ENCODE measurements around the gene ANKRD55. TPM values are rescaled to one million over a fixed set of nuclear protein-coding genes. Genes with fewer than 3 reads are reported as not detected.

The ANKRD55 gene
- total RNA-seq, 2 experiments from 2014 or later, result 10.3 to 11.9 TPM

GRCh38 chr5:56195016-56195415 is 38.1 kb downstream of the ANKRD55 start:
- Mint-ChIP-seq H3K36me3 (ENCODE audit: low read depth) (peaks cover 1% of the 10 kb centered on the region), H3K4me1 (peaks cover 5% of the 10 kb centered on the region), H3K4me3 (no peak overlapping the region), H3K27ac (no peak overlapping the region), H3K27me3 (no peaks in the 10 kb centered on the region), H3K9me3 (peaks cover 3% of the 10 kb centered on the region)
- CTCF ChIA-PET, result interaction anchor here (3.4 kb wide), 1 partner anchor 259 kb away, joined by 11 read pairs; no protein-coding TSS in a partner anchor
- POLR2A ChIA-PET, result no interaction called here
- no peak for DNase-seq

GRCh38 chr5:56192246-56192645 is 40.9 kb downstream of the ANKRD55 start:
- ChIA-PET POLR2A (no interaction called here), CTCF (interaction anchor here (1.2 kb wide), 1 partner anchor 9 kb away, joined by 4 read pairs; no protein-coding TSS in a partner anchor)
- Mint-ChIP-seq H3K4me3 (no peak overlapping the region), H3K27ac (no peak overlapping the region), H3K9me3 (peaks cover 6% of the 10 kb centered on the region), H3K27me3 (no peaks in the 10 kb centered on the region), H3K36me3 (ENCODE audit: low read depth) (peaks cover 1% of the 10 kb centered on the region), H3K4me1 (peaks cover 5% of the 10 kb centered on the region)
- no peak for DNase-seq

GRCh38 chr5:56191656-56192055 is 41.5 kb downstream of the ANKRD55 start:
- POLR2A ChIA-PET, result no interaction called here
- Mint-ChIP-seq H3K27ac (no peak overlapping the region), H3K4me3 (no peak overlapping the region), H3K9me3 (peaks cover 6% of the 10 kb centered on the region), H3K4me1 (peaks cover 5% of the 10 kb centered on the region), H3K36me3 (ENCODE audit: low read depth) (peaks cover 1% of the 10 kb centered on the region), H3K27me3 (no peaks in the 10 kb centered on the region)
- CTCF ChIA-PET, result interaction anchor here (1.2 kb wide), 1 partner anchor 9 kb away, joined by 4 read pairs; no protein-coding TSS in a partner anchor
- DNase-seq, result no peak

GRCh38 chr5:56190497-56190896 is 42.6 kb downstream of the ANKRD55 start:
- ChIA-PET CTCF (no interaction called here), POLR2A (no interaction called here)
- Mint-ChIP-seq H3K9me3 (peaks cover 6% of the 10 kb centered on the region), H3K27me3 (no peaks in the 10 kb centered on the region), H3K36me3 (ENCODE audit: low read depth) (peaks cover 1% of the 10 kb centered on the region), H3K27ac (no peak overlapping the region), H3K4me3 (no peak overlapping the region), H3K4me1 (peaks cover 5% of the 10 kb centered on the region)
- no peak for DNase-seq

GRCh38 chr5:56185768-56186311 is 47.3 kb downstream of the ANKRD55 start:
- Mint-ChIP-seq H3K9me3 (peaks cover 2% of the 10 kb centered on the region), H3K4me3 (no peak overlapping the region), H3K4me1 (peaks cover 5% of the 10 kb centered on the region), H3K27me3 (no peaks in the 10 kb centered on the region), H3K36me3 (ENCODE audit: low read depth) (peaks cover 1% of the 10 kb centered on the region), H3K27ac (no peak overlapping the region)
- no peak for DNase-seq
- POLR2A ChIA-PET, result no interaction called here
- CTCF ChIA-PET, result no interaction called here

GRCh38 chr5:56183506-56183905 is 49.6 kb downstream of the ANKRD55 start:
- ChIA-PET POLR2A (no interaction called here), CTCF (no interaction called here)
- H3K4me1 Mint-ChIP-seq, result no peaks in the 10 kb centered on the region
- H3K4me3 Mint-ChIP-seq, result no peak overlapping the region
- no peak overlapping the region for H3K27ac Mint-ChIP-seq
- no peaks in the 10 kb centered on the region for H3K9me3 Mint-ChIP-seq
- H3K27me3 Mint-ChIP-seq, result no peaks in the 10 kb centered on the region
- no peaks in the 10 kb centered on the region for H3K36me3 Mint-ChIP-seq (ENCODE audit: low read depth)
- DNase-seq, result no peak

GRCh38 chr5:56179442-56179841 is 53.7 kb downstream of the ANKRD55 start:
- H3K36me3 Mint-ChIP-seq (ENCODE audit: low read depth), result peaks cover 2% of the 10 kb centered on the region
- POLR2A ChIA-PET, result no interaction called here
- H3K4me1 Mint-ChIP-seq, result peaks cover 4% of the 10 kb centered on the region
- no peak overlapping the region for H3K27ac Mint-ChIP-seq
- CTCF ChIA-PET, result interaction anchor here (0.6 to 1.4 kb wide), 5 partner anchors 9 to 194 kb away, joined by 3 to 5 read pairs (median 4); no protein-coding TSS in a partner anchor
- no peak for DNase-seq
- no peak overlapping the region for H3K4me3 Mint-ChIP-seq
- peaks cover 1% of the 10 kb centered on the region for H3K27me3 Mint-ChIP-seq
- H3K9me3 Mint-ChIP-seq, result no peaks in the 10 kb centered on the region

GRCh38 chr5:56178823-56179222 is 54.3 kb downstream of the ANKRD55 start:
- H3K4me1 Mint-ChIP-seq, result peaks cover 4% of the 10 kb centered on the region
- no peaks in the 10 kb centered on the region for H3K9me3 Mint-ChIP-seq
- no peak overlapping the region for H3K4me3 Mint-ChIP-seq
- no peak for DNase-seq
- no peak overlapping the region for H3K27ac Mint-ChIP-seq
- peaks cover 1% of the 10 kb centered on the region for H3K27me3 Mint-ChIP-seq
- CTCF ChIA-PET, result no interaction called here
- H3K36me3 Mint-ChIP-seq (ENCODE audit: low read depth), result peaks cover 2% of the 10 kb centered on the region
- POLR2A ChIA-PET, result no interaction called here

- ChIA-PET CTCF (no interaction called here), POLR2A (no interaction called here)
- Mint-ChIP-seq H3K27me3 (peaks cover 1% of the 10 kb centered on the region), H3K4me3 (no peak overlapping the region), H3K9me3 (no peaks in the 10 kb centered on the region), H3K4me1 (peaks cover 13% of the 10 kb centered on the region), H3K36me3 (ENCODE audit: low read depth) (peaks cover 2% of the 10 kb centered on the region), H3K27ac (no peak overlapping the region)
- no peak for DNase-seq
These were observed 56.1 kb downstream of the ANKRD55 start for GRCh38 chr5:56176871-56177533.

- peaks cover 15% of the 10 kb centered on the region for H3K4me1 Mint-ChIP-seq
- no peak for DNase-seq
- no peak overlapping the region for H3K4me3 Mint-ChIP-seq
- CTCF ChIA-PET, result no interaction called here
- no peak overlapping the region for H3K27ac Mint-ChIP-seq
- no peaks in the 10 kb centered on the region for H3K9me3 Mint-ChIP-seq
- POLR2A ChIA-PET, result no interaction called here
- peaks cover 1% of the 10 kb centered on the region for H3K27me3 Mint-ChIP-seq
- peaks cover 2% of the 10 kb centered on the region for H3K36me3 Mint-ChIP-seq (ENCODE audit: low read depth)
These were observed 56.9 kb downstream of the ANKRD55 start for GRCh38 chr5:56176155-56176798.

- ChIA-PET POLR2A (no interaction called here), CTCF (no interaction called here)
- H3K27me3 Mint-ChIP-seq, result peaks cover 1% of the 10 kb centered on the region
These were observed 57.6 kb downstream of the ANKRD55 start for GRCh38 chr5:56175488-56175887.

GRCh38 chr5:56175021-56175420 is 58.1 kb downstream of the ANKRD55 start:
- Mint-ChIP-seq H3K27me3 (peaks cover 1% of the 10 kb centered on the region), H3K27ac (no peak overlapping the region), H3K36me3 (ENCODE audit: low read depth) (peaks cover 2% of the 10 kb centered on the region), H3K9me3 (peaks cover 5% of the 10 kb centered on the region), H3K4me1 (peaks cover 17% of the 10 kb centered on the region), H3K4me3 (no peak overlapping the region)
- DNase-seq, result no peak
- CTCF ChIA-PET, result no interaction called here
- POLR2A ChIA-PET, result no interaction called here

More at GRCh38 chr5:56175488-56175887, 57.6 kb downstream of the ANKRD55 start:
- peaks cover 2% of the 10 kb centered on the region for H3K36me3 Mint-ChIP-seq (ENCODE audit: low read depth)
- H3K4me1 Mint-ChIP-seq, result peaks cover 17% of the 10 kb centered on the region
- peaks cover 5% of the 10 kb centered on the region for H3K9me3 Mint-ChIP-seq
- no peak for DNase-seq
- no peak overlapping the region for H3K27ac Mint-ChIP-seq
- no peak overlapping the region for H3K4me3 Mint-ChIP-seq

- Mint-ChIP-seq H3K36me3 (ENCODE audit: low read depth) (peaks cover 2% of the 10 kb centered on the region), H3K4me1 (peaks cover 30% of the 10 kb centered on the region), H3K27me3 (no peaks in the 10 kb centered on the region), H3K9me3 (peaks cover 7% of the 10 kb centered on the region), H3K4me3 (no peak overlapping the region), H3K27ac (peak overlapping the region; percentile 27)
- POLR2A ChIA-PET, result no interaction called here
- CTCF ChIA-PET, result no interaction called here
- no peak for DNase-seq
These were observed 60.9 kb downstream of the ANKRD55 start for GRCh38 chr5:56172241-56172640.

All from activated CD4-positive, alpha-beta T cell treated with anti-CD3 and anti-CD28 coated beads, Interleukin-2, amount 10 ng/mL, durations not matched to agents 7 days and 5 days (primary cell).